ENCODE measurements around the gene LSS. TPM values are rescaled to one million over a fixed set of nuclear protein-coding genes. Genes with fewer than 3 reads are reported as not detected.
A peak's percentile ranks its signal among the peaks of the same experiment; 100 is the strongest.
"Not testable (repeated sequence)": the region's sequence is repeated elsewhere in the genome, so short reads cannot be mapped to it uniquely, and the experiment has no call there.

Gene LSS
- total and polyA plus RNA-seq, 10 of the 15 experiments (the other 5 are each of a cell fraction or from before 2014, with no cell fraction given): 2.9 to 82.4 (median 27.5) TPM

DNA sequence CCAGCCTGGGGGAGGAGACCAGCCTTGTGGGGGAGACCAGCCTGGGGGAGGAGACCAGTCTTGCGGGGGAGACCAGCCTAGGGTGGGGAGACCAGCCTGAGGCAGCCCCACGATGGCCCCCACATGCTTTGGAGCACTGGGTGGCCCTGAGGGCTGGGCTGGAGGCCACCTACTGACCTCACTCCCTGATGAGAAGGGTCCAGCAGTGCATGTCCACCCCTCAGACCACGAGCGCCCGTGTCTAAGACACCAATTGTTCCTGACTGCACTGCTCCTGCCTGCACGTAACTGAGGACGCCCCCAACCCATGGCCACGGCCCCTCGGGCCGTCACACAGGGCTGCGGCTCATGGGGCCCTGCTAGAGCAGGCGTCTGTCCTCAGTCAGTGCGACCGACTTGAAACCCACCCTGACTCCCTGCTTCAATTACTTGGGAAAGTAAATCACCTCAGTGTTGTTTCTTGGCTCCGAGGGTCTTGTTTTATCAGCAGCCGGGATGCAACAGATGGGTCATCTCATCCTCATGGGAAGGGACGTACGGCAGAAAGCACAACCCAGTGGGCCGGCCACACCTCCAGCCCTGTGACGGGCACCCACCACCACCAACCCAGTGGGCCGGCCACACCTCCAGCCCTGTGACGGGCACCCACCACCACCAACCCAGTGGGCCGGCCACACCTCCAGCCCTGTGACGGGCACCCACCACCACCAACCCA lies 44.5 kb downstream of the LSS start, which contains the start of gene SPATC1L (continued):
- TF ChIP-seq, protein P1, sequence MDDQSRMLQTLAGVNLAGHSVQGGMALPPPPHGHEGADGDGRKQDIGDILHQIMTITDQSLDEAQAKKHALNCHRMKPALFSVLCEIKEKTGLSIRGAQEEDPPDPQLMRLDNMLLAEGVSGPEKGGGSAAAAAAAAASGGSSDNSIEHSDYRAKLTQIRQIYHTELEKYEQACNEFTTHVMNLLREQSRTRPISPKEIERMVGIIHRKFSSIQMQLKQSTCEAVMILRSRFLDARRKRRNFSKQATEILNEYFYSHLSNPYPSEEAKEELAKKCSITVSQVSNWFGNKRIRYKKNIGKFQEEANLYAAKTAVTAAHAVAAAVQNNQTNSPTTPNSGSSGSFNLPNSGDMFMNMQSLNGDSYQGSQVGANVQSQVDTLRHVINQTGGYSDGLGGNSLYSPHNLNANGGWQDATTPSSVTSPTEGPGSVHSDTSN (IDR thresholded peaks at IDR 0.05; ENCODE audit: insufficient replicate concordance, low read depth, low read length): peak; percentile 93
- TF ChIP-seq, protein P2, sequence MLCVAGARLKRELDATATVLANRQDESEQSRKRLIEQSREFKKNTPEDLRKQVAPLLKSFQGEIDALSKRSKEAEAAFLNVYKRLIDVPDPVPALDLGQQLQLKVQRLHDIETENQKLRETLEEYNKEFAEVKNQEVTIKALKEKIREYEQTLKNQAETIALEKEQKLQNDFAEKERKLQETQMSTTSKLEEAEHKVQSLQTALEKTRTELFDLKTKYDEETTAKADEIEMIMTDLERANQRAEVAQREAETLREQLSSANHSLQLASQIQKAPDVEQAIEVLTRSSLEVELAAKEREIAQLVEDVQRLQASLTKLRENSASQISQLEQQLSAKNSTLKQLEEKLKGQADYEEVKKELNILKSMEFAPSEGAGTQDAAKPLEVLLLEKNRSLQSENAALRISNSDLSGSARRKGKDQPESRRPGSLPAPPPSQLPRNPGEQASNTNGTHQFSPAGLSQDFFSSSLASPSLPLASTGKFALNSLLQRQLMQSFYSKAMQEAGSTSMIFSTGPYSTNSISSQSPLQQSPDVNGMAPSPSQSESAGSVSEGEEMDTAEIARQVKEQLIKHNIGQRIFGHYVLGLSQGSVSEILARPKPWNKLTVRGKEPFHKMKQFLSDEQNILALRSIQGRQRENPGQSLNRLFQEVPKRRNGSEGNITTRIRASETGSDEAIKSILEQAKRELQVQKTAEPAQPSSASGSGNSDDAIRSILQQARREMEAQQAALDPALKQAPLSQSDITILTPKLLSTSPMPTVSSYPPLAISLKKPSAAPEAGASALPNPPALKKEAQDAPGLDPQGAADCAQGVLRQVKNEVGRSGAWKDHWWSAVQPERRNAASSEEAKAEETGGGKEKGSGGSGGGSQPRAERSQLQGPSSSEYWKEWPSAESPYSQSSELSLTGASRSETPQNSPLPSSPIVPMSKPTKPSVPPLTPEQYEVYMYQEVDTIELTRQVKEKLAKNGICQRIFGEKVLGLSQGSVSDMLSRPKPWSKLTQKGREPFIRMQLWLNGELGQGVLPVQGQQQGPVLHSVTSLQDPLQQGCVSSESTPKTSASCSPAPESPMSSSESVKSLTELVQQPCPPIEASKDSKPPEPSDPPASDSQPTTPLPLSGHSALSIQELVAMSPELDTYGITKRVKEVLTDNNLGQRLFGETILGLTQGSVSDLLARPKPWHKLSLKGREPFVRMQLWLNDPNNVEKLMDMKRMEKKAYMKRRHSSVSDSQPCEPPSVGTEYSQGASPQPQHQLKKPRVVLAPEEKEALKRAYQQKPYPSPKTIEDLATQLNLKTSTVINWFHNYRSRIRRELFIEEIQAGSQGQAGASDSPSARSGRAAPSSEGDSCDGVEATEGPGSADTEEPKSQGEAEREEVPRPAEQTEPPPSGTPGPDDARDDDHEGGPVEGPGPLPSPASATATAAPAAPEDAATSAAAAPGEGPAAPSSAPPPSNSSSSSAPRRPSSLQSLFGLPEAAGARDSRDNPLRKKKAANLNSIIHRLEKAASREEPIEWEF (IDR thresholded peaks at IDR 0.05; ENCODE audit: insufficient replicate concordance, low read depth, low read length): no peak
- TF ChIP-seq RB1 (IDR thresholded peaks at IDR 0.05; ENCODE audit: borderline replicate concordance): 0 out of 2 replicates have a peak, but pooled peaks have one; percentile 52

DNA sequence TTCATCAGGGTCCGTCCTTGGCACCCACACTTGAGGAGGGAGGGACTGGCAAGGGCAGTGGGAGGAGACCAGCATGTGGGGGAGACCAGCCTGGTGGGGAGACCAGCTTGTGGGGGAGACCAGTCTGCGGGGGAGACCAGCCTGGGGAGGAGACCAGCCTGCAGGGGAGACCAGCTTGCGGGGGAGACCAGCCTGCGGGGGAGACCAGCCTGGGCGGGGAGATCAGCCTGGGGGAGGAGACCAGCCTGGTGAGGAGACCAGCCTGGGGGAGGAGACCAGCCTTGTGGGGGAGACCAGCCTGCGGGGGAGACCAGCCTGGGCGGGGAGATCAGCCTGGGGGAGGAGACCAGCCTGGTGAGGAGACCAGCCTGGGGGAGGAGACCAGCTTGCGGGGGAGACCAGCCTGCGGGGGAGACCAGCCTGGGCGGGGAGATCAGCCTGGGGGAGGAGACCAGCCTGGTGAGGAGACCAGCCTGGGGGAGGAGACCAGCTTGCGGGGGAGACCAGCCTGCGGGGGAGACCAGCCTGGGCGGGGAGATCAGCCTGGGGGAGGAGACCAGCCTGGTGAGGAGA lies 45.2 kb downstream of the LSS start:
- 39% methylated on average over 5 of the region's 13 CpGs for WGBS (ENCODE audit: insufficient coverage, insufficient replicate concordance, low lambda C conversion rate, missing lambda C conversion rate)
- intact Hi-C loops (cut with micrococcal nuclease; ENCODE audit: unreplicated experiment); POLR2A ChIA-PET; H3K27ac ChIP-seq (ENCODE audit: control insufficient read depth, insufficient read depth); H3K79me2 ChIP-seq (ENCODE audit: control insufficient read depth, insufficient read depth, low read length); H3K27me3 ChIP-seq (replicated peaks in 1 of 2; ENCODE audit: control insufficient read depth in 2 of 2, insufficient read depth in 2 of 2, low read length in 1 of 2); H2AFZ ChIP-seq (ENCODE audit: control insufficient read depth, low read depth, low read length); H3K36me3 ChIP-seq (ENCODE audit: control insufficient read depth in 2 of 2, insufficient read depth in 2 of 2, low read length in 1 of 2); H3K9ac ChIP-seq (ENCODE audit: control insufficient read depth, insufficient read depth, low read length); DNase-seq (ENCODE audit: low read depth, low spot score); H4K20me1 ChIP-seq (ENCODE audit: control insufficient read depth, insufficient read depth); in situ Hi-C loops (cut with MboI); RAD21 ChIA-PET (ENCODE audit: unreplicated experiment); CTCF ChIA-PET; BruUV-seq (replicated peaks); SMC1A ChIA-PET (ENCODE audit: uncharacterized antibody, unreplicated experiment); H3K9me3 ChIP-seq (replicated peaks; ENCODE audit: control insufficient read depth, insufficient read depth, low read length); FAIRE-seq; ATAC-seq; H3K4me1 ChIP-seq (ENCODE audit: control insufficient read depth, insufficient read depth, low read length): not testable (repeated sequence)
- peak overlapping the region; percentile 99 for H3K4me3 ChIP-seq
- peak overlapping the region; percentile 95 for H3K4me2 ChIP-seq (ENCODE audit: control insufficient read depth, insufficient read depth)

Data from GM12878 (cell line).